ENCODE data around the gene DUSP12.
"Not testable (repeated sequence)": the region's sequence is repeated elsewhere in the genome, so short reads cannot be mapped to it uniquely, and the experiment has no call there.

Gene DUSP12

GRCh38 chr1:161749509-161750407 lies at the start of gene DUSP12:
Gene DUSP12 (plus strand): TSS chr1:161749786. CDS start chr1:161749802, 16 bp downstream.
- FAIRE-seq, result peak; percentile 94

- no peak for FAIRE-seq
These were observed 47.3 kb upstream of the DUSP12 start for GRCh38 chr1:161702250-161702649.

GRCh38 chr1:161705537-161705936 lies 44.0 kb upstream of the DUSP12 start:
- no peak for FAIRE-seq

GRCh38 chr1:161706113-161706481 lies 43.5 kb upstream of the DUSP12 start:
- FAIRE-seq, result no peak

GRCh38 chr1:161706482-161707347 lies 42.9 kb upstream of the DUSP12 start, which contains the start of gene FCRLA:
Gene FCRLA (plus strand): TSS chr1:161707229. CDS start chr1:161707265, 36 bp downstream.
- FAIRE-seq, result no peak

- no peak for FAIRE-seq
These were observed 42.1 kb upstream of the DUSP12 start for GRCh38 chr1:161707503-161707902.

GRCh38 chr1:161709373-161709772 lies 40.2 kb upstream of the DUSP12 start:
- FAIRE-seq, result no peak

GRCh38 chr1:161710560-161710959 lies 39.0 kb upstream of the DUSP12 start:
- no peak for FAIRE-seq

- no peak for FAIRE-seq
These were observed 30.8 kb upstream of the DUSP12 start for GRCh38 chr1:161718559-161719324.

GRCh38 chr1:161719325-161719611 lies 30.3 kb upstream of the DUSP12 start:
- no peak for FAIRE-seq

GRCh38 chr1:161720422-161720821 lies 29.2 kb upstream of the DUSP12 start:
- FAIRE-seq, result no peak

- FAIRE-seq, result no peak
These were observed 28.4 kb upstream of the DUSP12 start, which contains the start of gene FCRLB for GRCh38 chr1:161720956-161721737. Gene FCRLB (plus strand): TSS chr1:161721544. CDS start chr1:161722673, 1,129 bp downstream.

GRCh38 chr1:161721738-161722343 lies 27.7 kb upstream of the DUSP12 start:
- FAIRE-seq, result no peak

- no peak for FAIRE-seq
These were observed 27.2 kb upstream of the DUSP12 start for GRCh38 chr1:161722406-161722805.

- FAIRE-seq, result no peak
These were observed 26.0 kb upstream of the DUSP12 start for GRCh38 chr1:161723459-161724141.

GRCh38 chr1:161725258-161725907 lies 24.2 kb upstream of the DUSP12 start:
- not testable (repeated sequence) for FAIRE-seq

- FAIRE-seq, result no peak
These were observed 23.6 kb upstream of the DUSP12 start for GRCh38 chr1:161725908-161726472.

GRCh38 chr1:161726473-161727255 lies 22.9 kb upstream of the DUSP12 start:
- no peak for FAIRE-seq

- no peak for FAIRE-seq
These were observed 22.2 kb upstream of the DUSP12 start for GRCh38 chr1:161727256-161727924.
